SK-N-SH (cell line): ENCODE data around the gene LRCH3.

Experiments
- POLR2AphosphoS5 ChIP-seq: IDR thresholded peaks from 2 replicates; pipeline ENCODE4 v1.6.1; 2012; ENCODE audit warnings: low read depth, low read length
- RCOR1 ChIP-seq: fragments of 150-350 bp; IDR thresholded peaks from 2 replicates; pipeline ENCODE4 v1.6.1; 2017; ENCODE audit warnings: antibody characterized with exemption, low read length
- TF ChIP-seq, protein P1 (sequence below): fragments of 200-600 bp; sonication (generic); IDR thresholded peaks from 2 replicates; pipeline ENCODE4 v1.6.1; 2017; ENCODE audit warnings: antibody characterized with exemption, mild to moderate bottlenecking, moderate library complexity

DNA sequence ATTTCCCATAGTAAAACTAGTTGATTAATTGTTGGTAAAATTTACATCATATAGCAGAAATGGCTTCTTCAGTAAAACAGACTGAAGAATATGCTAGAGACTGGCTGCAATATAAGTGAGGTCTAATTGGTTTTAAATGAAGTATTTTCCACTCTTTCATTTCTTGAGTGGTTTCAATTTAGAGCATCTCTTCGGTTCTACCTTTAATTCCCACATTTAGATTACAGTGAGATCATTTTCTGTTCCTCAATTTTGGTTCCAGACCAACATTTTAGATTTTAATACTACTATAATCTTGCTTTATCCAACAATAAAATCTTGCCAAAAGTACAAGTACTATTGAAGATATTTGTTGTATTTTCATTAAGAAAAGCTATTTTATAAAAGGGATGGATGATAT lies 1.0 kb upstream of the LRCH3 start:
- no peak for TF ChIP-seq POLR2AphosphoS5
- TF ChIP-seq, protein P1, sequence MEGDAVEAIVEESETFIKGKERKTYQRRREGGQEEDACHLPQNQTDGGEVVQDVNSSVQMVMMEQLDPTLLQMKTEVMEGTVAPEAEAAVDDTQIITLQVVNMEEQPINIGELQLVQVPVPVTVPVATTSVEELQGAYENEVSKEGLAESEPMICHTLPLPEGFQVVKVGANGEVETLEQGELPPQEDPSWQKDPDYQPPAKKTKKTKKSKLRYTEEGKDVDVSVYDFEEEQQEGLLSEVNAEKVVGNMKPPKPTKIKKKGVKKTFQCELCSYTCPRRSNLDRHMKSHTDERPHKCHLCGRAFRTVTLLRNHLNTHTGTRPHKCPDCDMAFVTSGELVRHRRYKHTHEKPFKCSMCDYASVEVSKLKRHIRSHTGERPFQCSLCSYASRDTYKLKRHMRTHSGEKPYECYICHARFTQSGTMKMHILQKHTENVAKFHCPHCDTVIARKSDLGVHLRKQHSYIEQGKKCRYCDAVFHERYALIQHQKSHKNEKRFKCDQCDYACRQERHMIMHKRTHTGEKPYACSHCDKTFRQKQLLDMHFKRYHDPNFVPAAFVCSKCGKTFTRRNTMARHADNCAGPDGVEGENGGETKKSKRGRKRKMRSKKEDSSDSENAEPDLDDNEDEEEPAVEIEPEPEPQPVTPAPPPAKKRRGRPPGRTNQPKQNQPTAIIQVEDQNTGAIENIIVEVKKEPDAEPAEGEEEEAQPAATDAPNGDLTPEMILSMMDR = no peak
- TF ChIP-seq RCOR1 = no peak
